Measurements from ENCODE around the gene AMOTL1. TPM values are rescaled to one million over a fixed set of nuclear protein-coding genes. Genes with fewer than 3 reads are reported as not detected.
A peak's percentile ranks its signal among the peaks of the same experiment; 100 is the strongest.

The AMOTL1 gene
- total RNA-seq, 2 experiments from 2014 or later = 0.08 TPM; not detected in 1

DNA sequence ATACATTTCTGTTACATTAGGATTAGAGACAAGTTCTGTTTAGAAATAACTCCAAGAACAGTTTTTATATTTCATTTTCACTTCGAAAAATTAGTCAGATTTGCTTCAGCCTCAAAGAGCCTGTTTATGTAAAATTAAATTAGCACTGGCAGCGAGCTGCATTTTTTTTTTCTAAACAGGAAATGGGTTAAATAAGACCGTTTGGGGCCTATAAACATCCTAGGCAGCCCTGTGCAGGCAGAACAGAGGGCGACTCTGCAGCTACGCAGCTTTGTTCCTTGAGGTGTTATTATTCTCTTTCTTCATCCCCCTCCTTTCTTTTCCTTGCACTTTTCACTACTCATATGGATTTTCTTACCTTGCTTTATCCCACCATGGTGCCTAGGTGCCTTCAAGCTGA, 156.5 kb downstream of the AMOTL1 start:
- H3K4me1 ChIP-seq (ENCODE audit: insufficient read depth, low read length) = peaks cover 44% of the 10 kb centered on the region
- peak; percentile 77 for ATAC-seq (ENCODE audit: poor library complexity)
- H3K9me3 ChIP-seq (ENCODE audit: control insufficient read depth in 1 of 2, insufficient read depth in 1 of 2, low read length in 2 of 2) = no peaks in the 10 kb centered on the region
- TF ChIP-seq, protein P1, sequence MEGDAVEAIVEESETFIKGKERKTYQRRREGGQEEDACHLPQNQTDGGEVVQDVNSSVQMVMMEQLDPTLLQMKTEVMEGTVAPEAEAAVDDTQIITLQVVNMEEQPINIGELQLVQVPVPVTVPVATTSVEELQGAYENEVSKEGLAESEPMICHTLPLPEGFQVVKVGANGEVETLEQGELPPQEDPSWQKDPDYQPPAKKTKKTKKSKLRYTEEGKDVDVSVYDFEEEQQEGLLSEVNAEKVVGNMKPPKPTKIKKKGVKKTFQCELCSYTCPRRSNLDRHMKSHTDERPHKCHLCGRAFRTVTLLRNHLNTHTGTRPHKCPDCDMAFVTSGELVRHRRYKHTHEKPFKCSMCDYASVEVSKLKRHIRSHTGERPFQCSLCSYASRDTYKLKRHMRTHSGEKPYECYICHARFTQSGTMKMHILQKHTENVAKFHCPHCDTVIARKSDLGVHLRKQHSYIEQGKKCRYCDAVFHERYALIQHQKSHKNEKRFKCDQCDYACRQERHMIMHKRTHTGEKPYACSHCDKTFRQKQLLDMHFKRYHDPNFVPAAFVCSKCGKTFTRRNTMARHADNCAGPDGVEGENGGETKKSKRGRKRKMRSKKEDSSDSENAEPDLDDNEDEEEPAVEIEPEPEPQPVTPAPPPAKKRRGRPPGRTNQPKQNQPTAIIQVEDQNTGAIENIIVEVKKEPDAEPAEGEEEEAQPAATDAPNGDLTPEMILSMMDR (IDR thresholded peaks at IDR 0.05) = no peak
- Mint-ChIP-seq H3K27ac (peak overlapping the region; percentile 91), H3K4me1 (ENCODE audit: low read depth) (peaks cover 73% of the 10 kb centered on the region), H3K36me3 (ENCODE audit: low read depth) (no peaks in the 10 kb centered on the region), H3K27me3 (no peaks in the 10 kb centered on the region), H3K4me3 (peak overlapping the region; percentile 47), H3K9me3 (peaks cover 5% of the 10 kb centered on the region)
- peak in 9 of 14 experiments; percentile 9 to 61 (median 17) for DNase-seq
- H3K36me3 ChIP-seq (ENCODE audit: insufficient read depth, low read length) = no peaks in the 10 kb centered on the region
- peak overlapping the region in 1 of 2 donors; percentile 71 for H3K27ac ChIP-seq (ENCODE audit: low read depth in 1 of 2, low read length in 2 of 2)
- ChIA-PET CTCF (interaction anchor here (1.7 kb wide), 1 partner anchor 13 kb away, joined by 3 read pairs; no protein-coding TSS in a partner anchor), POLR2A (interaction anchor here (0.6 to 2.8 kb wide), 10 partner anchors 10 to 866 kb away, joined by 3 to 28 read pairs (median 4); partner anchors contain the start of genes CEP57, CWC15, ENDOD1 and FAM76B)
- H3K4me3 ChIP-seq (ENCODE audit: low read length) = peak overlapping the region; percentile 15
- intact Hi-C loops (cut with DNase I, micrococcal nuclease) = loop anchor here in 1 of 2 experiments (2.0 kb wide), 1 partner anchor 48 kb away; the partner anchor contains the start of genes CWC15 and KDM4D
- no peaks in the 10 kb centered on the region for H3K27me3 ChIP-seq (ENCODE audit: control insufficient read depth in 1 of 2, insufficient read depth in 2 of 2, low read length in 2 of 2)

- peaks cover 73% of the 10 kb centered on the region for H3K4me1 Mint-ChIP-seq (ENCODE audit: low read depth)
- TF ChIP-seq, protein P1 (IDR thresholded peaks at IDR 0.05) = no peak
- no peaks in the 10 kb centered on the region for H3K36me3 Mint-ChIP-seq (ENCODE audit: low read depth)
- peaks cover 5% of the 10 kb centered on the region for H3K9me3 Mint-ChIP-seq
- Histone ChIP-seq H3K36me3 (ENCODE audit: insufficient read depth, low read length) (no peaks in the 10 kb centered on the region), H3K4me3 (ENCODE audit: low read length) (no peak overlapping the region), H3K9me3 (ENCODE audit: control insufficient read depth in 1 of 2, insufficient read depth in 1 of 2, low read length in 2 of 2) (no peaks in the 10 kb centered on the region), H3K27ac (ENCODE audit: low read depth in 1 of 2, low read length in 2 of 2) (peak overlapping the region in 1 of 2 donors; percentile 71), H3K4me1 (ENCODE audit: insufficient read depth, low read length) (peaks cover 44% of the 10 kb centered on the region), H3K27me3 (ENCODE audit: control insufficient read depth in 1 of 2, insufficient read depth in 2 of 2, low read length in 2 of 2) (no peaks in the 10 kb centered on the region)
- H3K4me3 Mint-ChIP-seq = peak overlapping the region; percentile 47
- intact Hi-C loops (cut with DNase I, micrococcal nuclease) = loop anchor here in 1 of 2 experiments (2.0 kb wide), 1 partner anchor 47 kb away; the partner anchor contains the start of genes CWC15 and KDM4D
- ATAC-seq (ENCODE audit: poor library complexity) = peak; percentile 27
- H3K27ac Mint-ChIP-seq = peak overlapping the region; percentile 91
- DNase-seq = peak in 2 of 14 experiments; percentile 20 to 35
- ChIA-PET CTCF (interaction anchor here (1.7 kb wide), 1 partner anchor 14 kb away, joined by 3 read pairs; no protein-coding TSS in a partner anchor), POLR2A (interaction anchor here (0.8 to 2.8 kb wide), 7 partner anchors 9 to 865 kb away, joined by 3 to 28 read pairs (median 11); partner anchors contain the start of genes CEP57, CWC15, FAM76B and KDM4D)
- H3K27me3 Mint-ChIP-seq = no peaks in the 10 kb centered on the region
These were observed 157.5 kb downstream of the AMOTL1 start for GRCh38 chr11:94925422-94926270.

DNA sequence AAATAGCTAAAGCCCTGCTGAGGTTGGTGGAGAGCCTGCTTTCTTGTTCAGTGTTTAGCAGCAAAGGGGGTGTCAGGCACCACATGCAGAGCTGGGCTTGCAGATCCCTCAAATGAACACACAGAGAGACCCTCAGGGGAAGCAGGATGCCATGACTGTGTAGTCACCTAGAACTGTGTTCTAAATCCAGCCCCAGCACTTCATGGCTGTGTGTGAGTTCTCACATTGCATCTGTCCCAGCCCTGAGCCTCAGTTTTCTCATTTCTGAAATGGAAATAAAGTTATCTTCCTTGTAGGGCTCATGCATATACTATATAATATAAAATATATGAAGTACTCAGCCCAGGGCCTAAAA, 158.1 kb downstream of the AMOTL1 start:
- peaks cover 44% of the 10 kb centered on the region for H3K4me1 ChIP-seq (ENCODE audit: insufficient read depth, low read length)
- POLR2A ChIA-PET = interaction anchor here (1.3 to 1.6 kb wide), 2 partner anchors 9 to 47 kb away, joined by 4 to 7 read pairs; partner anchors contain the start of genes CWC15 and KDM4D
- H3K36me3 Mint-ChIP-seq (ENCODE audit: low read depth) = no peaks in the 10 kb centered on the region

More for the DNA sequence above, 158.1 kb downstream of the AMOTL1 start:
- H3K27me3 Mint-ChIP-seq = no peaks in the 10 kb centered on the region
- no peaks in the 10 kb centered on the region for H3K9me3 ChIP-seq (ENCODE audit: control insufficient read depth in 1 of 2, insufficient read depth in 1 of 2, low read length in 2 of 2)
- peak overlapping the region; percentile 91 for H3K27ac Mint-ChIP-seq
- intact Hi-C loops (cut with DNase I, micrococcal nuclease) = no loop called here
- H3K4me3 Mint-ChIP-seq = peak overlapping the region; percentile 13
- H3K4me1 Mint-ChIP-seq (ENCODE audit: low read depth) = peaks cover 70% of the 10 kb centered on the region
- no peaks in the 10 kb centered on the region for H3K27me3 ChIP-seq (ENCODE audit: control insufficient read depth in 1 of 2, insufficient read depth in 2 of 2, low read length in 2 of 2)
- CTCF ChIA-PET = no interaction called here
- DNase-seq = no peak
- no peak for ATAC-seq (ENCODE audit: poor library complexity)
- H3K27ac ChIP-seq (ENCODE audit: low read depth in 1 of 2, low read length in 2 of 2) = no peak overlapping the region
- no peaks in the 10 kb centered on the region for H3K36me3 ChIP-seq (ENCODE audit: insufficient read depth, low read length)
- TF ChIP-seq, protein P1 (IDR thresholded peaks at IDR 0.05) = no peak
- peaks cover 5% of the 10 kb centered on the region for H3K9me3 Mint-ChIP-seq
- H3K4me3 ChIP-seq (ENCODE audit: low read length) = no peak overlapping the region

Other genes with a start within 250 kb of the AMOTL1 start
- gene FUT4, start 224.4 kb upstream of the AMOTL1 start, total RNA-seq = 1 to 10 TPM; 4.3 to 5.1 TPM
- 1 to 10 TPM; 1.3 to 1.4 TPM for gene PIWIL4, start 201.0 kb upstream of the AMOTL1 start, total RNA-seq
- 100 to 1,000 TPM; 121 to 124 TPM for gene CWC15, start 205.2 kb downstream of the AMOTL1 start, total RNA-seq
- gene KDM4D, start 205.4 kb downstream of the AMOTL1 start, total RNA-seq = under 1 TPM; 0.16 to 0.22 TPM

Data from CD4-positive, alpha-beta T cell (primary cell).